B cell (primary cell): ENCODE results near the gene APBA2. TPM values are rescaled to one million over a fixed set of nuclear protein-coding genes. Genes with fewer than 3 reads are reported as not detected.

Source experiments
- ATAC-seq: fragments of 200-7000 bp; cut with Tn5 transposase; one replicate; pipeline ENCODE4 v1.10.0; 2021; ENCODE audit warnings: low read depth, mild to moderate bottlenecking, moderate number of reproducible peaks, moderate library complexity
- CTCF ChIA-PET: fragments of 350-600 bp; sonication (Branson Sonifier 250); formaldehyde crosslinking; loops from one replicate; lab custom pipeline; 2021; ENCODE audit warnings: antibody characterized with exemption, inconsistent platforms; lab: Charles Lee
- POLR2A ChIA-PET: fragments of 350-600 bp; sonication (Branson Sonifier 250); formaldehyde crosslinking; loops from one replicate; lab custom pipeline; 2021; ENCODE audit warnings: antibody characterized with exemption; lab: Charles Lee
- DNase-seq: peaks from one replicate; pipeline ENCODE4 v3.0.0; 2013
- H2AFZ ChIP-seq: 2 replicates; pipeline ENCODE4 v1.6.1; 2012; ENCODE audit warnings: mild to moderate bottlenecking, low read depth, low read length; ENCODE audit not compliant: insufficient read depth, poor library complexity, severe bottlenecking
- H3K27ac ChIP-seq, 2 donors: 1 replicate in 1 of 2; 2 replicates in 1 of 2; pipeline ENCODE4 v1.5.1; 2012 to 2013; ENCODE audit warnings: low read length in 2 of 2, mild to moderate bottlenecking in 2 of 2, moderate library complexity in 1 of 2
- H3K27me3 ChIP-seq, 4 experiments: fragments of 200-600 bp in 1 of 4; sonication (generic) in 1 of 4; replicated peaks in 1 of 4; 1 replicate in 2 of 4; 2 replicates in 2 of 4; pipeline versions ENCODE4 v1.6.1 to v1.7.0; 2013 to 2016; ENCODE audit warnings: low read length in 3 of 4, mild to moderate bottlenecking in 2 of 4, mixed read lengths in 1 of 4, moderate library complexity in 1 of 4; ENCODE audit not compliant: insufficient read depth in 4 of 4, control insufficient read depth in 3 of 4; ENCODE audit errors: control extremely low read depth in 1 of 4
- H3K36me3 ChIP-seq, 2 experiments: replicated peaks in 1 of 2; 1 replicate in 1 of 2; 2 replicates in 1 of 2; pipeline versions ENCODE4 v1.6.1 to v1.7.1; 2013; ENCODE audit warnings: low read length in 1 of 2; ENCODE audit not compliant: insufficient read depth in 2 of 2, control insufficient read depth in 1 of 2; ENCODE audit errors: control extremely low read depth in 1 of 2, extremely low read depth in 1 of 2
- H3K4me1 ChIP-seq, 2 donors: fragments of 200-600 bp in 1 of 2; sonication (generic) in 1 of 2; 1 replicate in 1 of 2; 2 replicates in 1 of 2; pipeline versions ENCODE4 v1.5.1 to v1.6.1; 2013 to 2017; ENCODE audit warnings: low read length in 2 of 2; ENCODE audit not compliant: control insufficient read depth in 2 of 2, insufficient read depth in 2 of 2
- H3K4me2 ChIP-seq: replicated peaks from 2 replicates; pipeline ENCODE3; 2012; ENCODE audit warnings: mild to moderate bottlenecking, low read depth, low read length; ENCODE audit not compliant: poor library complexity, severe bottlenecking
- H3K4me3 ChIP-seq, 5 experiments: fragments of 200-600 bp in 1 of 5; sonication (generic) in 1 of 5; 1 replicate in 3 of 5; 2 replicates in 2 of 5; pipeline versions ENCODE4 v1.5.1 to v1.7.0; 2011 to 2016; ENCODE audit warnings: low read length in 4 of 5, mild to moderate bottlenecking in 4 of 5, low read depth in 2 of 5, control low read depth in 1 of 5, moderate library complexity in 1 of 5; ENCODE audit not compliant: insufficient read depth in 1 of 5; ENCODE audit errors: control extremely low read depth in 1 of 5, extremely low read depth in 1 of 5
- H3K79me2 ChIP-seq: fragments of 200-600 bp; sonication (generic); one replicate; pipeline ENCODE4 v1.6.0; 2016; ENCODE audit warnings: low read length; ENCODE audit not compliant: control insufficient read depth, insufficient read depth
- H3K9ac ChIP-seq: fragments of 200-600 bp; sonication (generic); 2 replicates; pipeline ENCODE4 v1.6.1; 2017; ENCODE audit warnings: mild to moderate bottlenecking, low read length, moderate library complexity
- H3K9me3 ChIP-seq, 3 donors: one replicate each; pipeline versions ENCODE4 v1.6.1 to v1.7.1; 2013; ENCODE audit warnings: low read length in 2 of 3; ENCODE audit not compliant: control insufficient read depth in 2 of 3, insufficient read depth in 1 of 3; ENCODE audit errors: control extremely low read depth in 1 of 3
- H4K20me1 ChIP-seq: 2 replicates; pipeline ENCODE4 v1.6.0; 2012; ENCODE audit warnings: mild to moderate bottlenecking, low read length; ENCODE audit not compliant: insufficient read depth, control insufficient read depth, poor library complexity, severe bottlenecking
- H3K27ac Mint-ChIP-seq: one replicate; pipeline ENCODE4 v1.8.0; 2021; ENCODE audit warnings: mixed read lengths
- H3K27me3 Mint-ChIP-seq: one replicate; pipeline ENCODE4 v1.8.0; 2021; ENCODE audit warnings: mixed read lengths
- H3K4me1 Mint-ChIP-seq: one replicate; pipeline ENCODE4 v1.8.0; 2021; ENCODE audit warnings: mixed read lengths
- H3K4me3 Mint-ChIP-seq: one replicate; pipeline ENCODE4 v1.8.0; 2021; ENCODE audit warnings: mixed read lengths
- H3K9me3 Mint-ChIP-seq: one replicate; pipeline ENCODE4 v1.8.0; 2022; ENCODE audit warnings: mixed read lengths; ENCODE audit not compliant: insufficient read depth
- EZH2 ChIP-seq: IDR thresholded peaks from 2 replicates; pipeline ENCODE4 v1.6.1; 2012; ENCODE audit warnings: borderline replicate concordance, low read depth, mild to moderate bottlenecking, moderate library complexity, low read length; ENCODE audit not compliant: insufficient read depth, poor library complexity, severe bottlenecking
- WGBS: methylation state at CpG from one replicate; pipeline ENCODE4 v1.1.5; 2013; ENCODE audit warnings: missing lambda C conversion rate; ENCODE audit not compliant: insufficient coverage; 5-methylcytosine and 5-hydroxymethylcytosine counted together
- intact Hi-C: fragments of 100-400 bp; cut with micrococcal nuclease; formaldehyde crosslinking; loops from one replicate; pipeline ENCODE4 v1.10.0; 2022
- polyA plus RNA-seq: library from polyadenylated mRNA; depleted of rRNA; stranded (reverse); fragments of >200 nt; gene quantifications from 2 replicates; pipeline ENCODE4 v1.2.3, GENCODE V29; 2012
- total RNA-seq, 2 donors: library from RNA; stranded (reverse); fragments of 120-200 nt in 1 of 2; gene quantifications; 1 replicate in 1 of 2; 2 replicates in 1 of 2; pipeline versions ENCODE4 v1.2.3 to v1.2.4, GENCODE V29; 2013 to 2022
- TF ChIP-seq, protein P1 (sequence below): fragments of 200-600 bp; IDR thresholded peaks from one replicate; pipeline ENCODE4 v1.8.0; 2022; ENCODE audit warnings: antibody characterized with exemption, mild to moderate bottlenecking

The APBA2 gene
- total and polyA plus RNA-seq, 2 donors (not counting 1 experiment from before 2014, with no cell fraction given): 0.19 TPM; not detected in 1

DNA sequence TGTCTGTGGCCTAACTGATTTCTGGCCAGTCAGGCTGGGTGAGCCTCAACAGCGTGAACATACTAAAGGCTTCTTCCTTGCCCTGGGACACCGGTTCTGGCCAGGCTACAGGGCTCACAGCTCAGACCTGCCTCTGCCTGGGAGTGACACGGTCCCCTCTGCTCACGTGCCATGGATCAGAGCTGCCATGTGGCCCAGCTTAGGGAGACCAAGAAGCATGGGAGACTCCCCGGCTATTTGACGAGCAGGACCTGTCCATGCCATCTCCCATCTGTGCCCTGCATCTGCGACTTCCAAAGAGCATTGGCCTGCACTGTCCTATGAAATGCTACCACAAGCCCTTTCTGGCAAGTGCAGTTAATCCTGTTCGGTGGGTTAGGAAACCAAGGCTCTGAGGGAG, 57.4 kb downstream of the APBA2 start:
- no peaks in the 10 kb centered on the region for H4K20me1 ChIP-seq
- no peak overlapping the region for H2AFZ ChIP-seq
- H3K36me3 ChIP-seq: no peaks in the 10 kb centered on the region
- intact Hi-C loops: no loop called here
- H3K4me3 ChIP-seq: no peak overlapping the region
- no peak overlapping the region for H3K9ac ChIP-seq
- H3K4me2 ChIP-seq: no peak overlapping the region
- DNase-seq: no peak
- WGBS: 96% methylated on average over 8 of the region's 8 CpGs
- no peak overlapping the region for H3K27ac ChIP-seq
- no peaks in the 10 kb centered on the region for H3K27me3 ChIP-seq
- CTCF ChIA-PET: no interaction called here
- H3K9me3 ChIP-seq: peaks cover 0 to 10% (median 0%) of the 10 kb centered on the region in 3 donors
- POLR2A ChIA-PET: no interaction called here
- no peaks in the 10 kb centered on the region for H3K27me3 Mint-ChIP-seq
- H3K4me1 ChIP-seq: no peaks in the 10 kb centered on the region
- TF ChIP-seq, protein P1, sequence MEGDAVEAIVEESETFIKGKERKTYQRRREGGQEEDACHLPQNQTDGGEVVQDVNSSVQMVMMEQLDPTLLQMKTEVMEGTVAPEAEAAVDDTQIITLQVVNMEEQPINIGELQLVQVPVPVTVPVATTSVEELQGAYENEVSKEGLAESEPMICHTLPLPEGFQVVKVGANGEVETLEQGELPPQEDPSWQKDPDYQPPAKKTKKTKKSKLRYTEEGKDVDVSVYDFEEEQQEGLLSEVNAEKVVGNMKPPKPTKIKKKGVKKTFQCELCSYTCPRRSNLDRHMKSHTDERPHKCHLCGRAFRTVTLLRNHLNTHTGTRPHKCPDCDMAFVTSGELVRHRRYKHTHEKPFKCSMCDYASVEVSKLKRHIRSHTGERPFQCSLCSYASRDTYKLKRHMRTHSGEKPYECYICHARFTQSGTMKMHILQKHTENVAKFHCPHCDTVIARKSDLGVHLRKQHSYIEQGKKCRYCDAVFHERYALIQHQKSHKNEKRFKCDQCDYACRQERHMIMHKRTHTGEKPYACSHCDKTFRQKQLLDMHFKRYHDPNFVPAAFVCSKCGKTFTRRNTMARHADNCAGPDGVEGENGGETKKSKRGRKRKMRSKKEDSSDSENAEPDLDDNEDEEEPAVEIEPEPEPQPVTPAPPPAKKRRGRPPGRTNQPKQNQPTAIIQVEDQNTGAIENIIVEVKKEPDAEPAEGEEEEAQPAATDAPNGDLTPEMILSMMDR: no peak
- TF ChIP-seq EZH2: no peak
- H3K27ac Mint-ChIP-seq: no peak overlapping the region
- no peaks in the 10 kb centered on the region for H3K9me3 Mint-ChIP-seq
- no peak for ATAC-seq
- no peak overlapping the region for H3K4me3 Mint-ChIP-seq
- H3K4me1 Mint-ChIP-seq: no peaks in the 10 kb centered on the region
- no peaks in the 10 kb centered on the region for H3K79me2 ChIP-seq

DNA sequence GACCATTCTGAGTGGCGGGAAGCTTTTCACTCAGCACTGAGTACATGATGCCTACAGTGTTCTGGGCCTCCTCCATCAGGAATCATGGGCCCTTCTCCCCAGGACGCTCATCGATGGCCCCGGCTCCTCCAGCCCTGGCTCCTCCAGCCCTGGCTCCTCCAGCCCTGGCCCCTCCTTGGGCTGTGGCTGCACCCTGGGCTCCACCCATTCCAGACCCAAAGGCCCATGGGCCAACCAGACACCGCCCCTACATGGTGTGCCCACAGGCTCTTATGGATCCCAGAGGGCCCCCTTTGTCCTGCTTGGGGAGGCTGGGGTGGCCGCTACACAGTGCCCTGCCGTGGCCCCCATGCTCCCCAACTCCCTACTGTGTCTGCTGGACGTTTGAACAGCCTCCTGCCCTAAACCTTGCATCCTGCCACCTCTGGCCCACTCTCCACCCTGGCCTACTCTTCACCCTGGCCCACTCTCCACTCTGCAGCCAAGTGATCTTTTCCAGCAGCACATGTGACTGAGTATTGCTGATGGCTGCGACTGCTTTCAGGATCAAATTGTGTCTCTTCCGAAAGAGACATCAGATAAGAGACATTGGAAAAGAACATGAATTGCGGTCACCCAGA, 57.9 kb downstream of the APBA2 start:
- Histone ChIP-seq H3K79me2 (no peaks in the 10 kb centered on the region), H3K9me3 (peaks cover 0 to 10% (median 0%) of the 10 kb centered on the region in 3 donors), H2AFZ (no peak overlapping the region), H3K4me1 (no peaks in the 10 kb centered on the region), H3K4me2 (no peak overlapping the region), H3K27me3 (no peaks in the 10 kb centered on the region), H3K9ac (no peak overlapping the region), H3K4me3 (no peak overlapping the region), H3K36me3 (no peaks in the 10 kb centered on the region), H3K27ac (no peak overlapping the region), H4K20me1 (no peaks in the 10 kb centered on the region)
- intact Hi-C loops: no loop called here
- Mint-ChIP-seq H3K27ac (no peak overlapping the region), H3K4me3 (no peak overlapping the region), H3K27me3 (no peaks in the 10 kb centered on the region), H3K9me3 (no peaks in the 10 kb centered on the region), H3K4me1 (no peaks in the 10 kb centered on the region)
- DNase-seq (no peak), ATAC-seq (no peak)
- ChIA-PET CTCF (no interaction called here), POLR2A (no interaction called here)
- TF ChIP-seq, protein P1: no peak
- TF ChIP-seq EZH2: no peak
- WGBS: 80% methylated on average over 11 of the region's 11 CpGs
